Mammary epithelial cell (primary cell): ENCODE results near the gene MS4A15.

Source experiments
- EZH2 ChIP-seq: IDR thresholded peaks from 2 replicates; pipeline ENCODE4 v1.6.1; 2012; ENCODE audit warnings: low read length, inconsistent platforms, borderline replicate concordance
- TF ChIP-seq, protein P1 (sequence below), 2 donors: IDR thresholded peaks in 1 of 2; conservative IDR thresholded peaks in 1 of 2; 2 replicates each; pipeline ENCODE4 v1.5.1; 2011 to 2012; ENCODE audit warnings: inconsistent platforms in 2 of 2, low read length in 2 of 2, mild to moderate bottlenecking in 2 of 2, control low read depth in 1 of 2, low read depth in 1 of 2; ENCODE audit not compliant: insufficient read depth in 1 of 2; ENCODE audit errors: extremely low read depth in 1 of 2

DNA sequence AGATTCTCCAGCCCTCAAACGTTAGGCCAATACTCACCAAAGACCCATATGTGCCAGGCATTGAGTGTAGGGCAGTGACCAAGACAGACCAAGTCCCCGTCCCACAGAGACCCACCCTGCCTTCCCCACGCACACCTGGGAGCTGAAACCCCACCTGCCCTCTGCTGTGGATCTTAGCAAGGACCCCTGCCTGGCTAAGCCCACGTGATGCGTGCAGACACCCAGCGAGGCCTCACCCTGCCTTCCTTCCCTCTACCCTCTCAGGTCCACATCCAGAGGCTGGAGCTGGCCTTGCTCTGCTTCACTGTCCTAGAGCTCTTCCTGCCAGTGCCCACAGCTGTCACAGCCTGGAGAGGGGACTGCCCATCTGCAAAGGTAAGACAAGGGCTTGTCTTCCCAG lies 38.6 kb downstream of the MS4A15 start:
- TF ChIP-seq, protein P1, sequence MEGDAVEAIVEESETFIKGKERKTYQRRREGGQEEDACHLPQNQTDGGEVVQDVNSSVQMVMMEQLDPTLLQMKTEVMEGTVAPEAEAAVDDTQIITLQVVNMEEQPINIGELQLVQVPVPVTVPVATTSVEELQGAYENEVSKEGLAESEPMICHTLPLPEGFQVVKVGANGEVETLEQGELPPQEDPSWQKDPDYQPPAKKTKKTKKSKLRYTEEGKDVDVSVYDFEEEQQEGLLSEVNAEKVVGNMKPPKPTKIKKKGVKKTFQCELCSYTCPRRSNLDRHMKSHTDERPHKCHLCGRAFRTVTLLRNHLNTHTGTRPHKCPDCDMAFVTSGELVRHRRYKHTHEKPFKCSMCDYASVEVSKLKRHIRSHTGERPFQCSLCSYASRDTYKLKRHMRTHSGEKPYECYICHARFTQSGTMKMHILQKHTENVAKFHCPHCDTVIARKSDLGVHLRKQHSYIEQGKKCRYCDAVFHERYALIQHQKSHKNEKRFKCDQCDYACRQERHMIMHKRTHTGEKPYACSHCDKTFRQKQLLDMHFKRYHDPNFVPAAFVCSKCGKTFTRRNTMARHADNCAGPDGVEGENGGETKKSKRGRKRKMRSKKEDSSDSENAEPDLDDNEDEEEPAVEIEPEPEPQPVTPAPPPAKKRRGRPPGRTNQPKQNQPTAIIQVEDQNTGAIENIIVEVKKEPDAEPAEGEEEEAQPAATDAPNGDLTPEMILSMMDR (conservative IDR thresholded peaks at IDR 0.05 in 1 of 2, IDR thresholded peaks at IDR 0.05 in 1 of 2; ENCODE audit: extremely low read depth in 1 of 2, insufficient read depth in 1 of 2, low read depth in 1 of 2, low read length in 2 of 2): no peak
- no peak for TF ChIP-seq EZH2
